Subcutaneous abdominal adipose tissue (tissue), 5 donors: ENCODE measurements around the gene CTDNEP1.
A peak's percentile ranks its signal among the peaks of the same experiment; 100 is the strongest.

Experiments used
- H3K27ac ChIP-seq: one replicate; pipeline ENCODE4 v1.7.0; 2013; ENCODE audit warnings: low read depth, mild to moderate bottlenecking, inconsistent platforms, low read length, moderate library complexity
- H3K27me3 ChIP-seq, 5 donors: one replicate each; pipeline ENCODE4 v1.7.0; 2013; ENCODE audit warnings: low read length in 5 of 5, inconsistent platforms in 1 of 5; ENCODE audit not compliant: control insufficient read depth in 5 of 5, insufficient read depth in 4 of 5
- H3K36me3 ChIP-seq, 5 donors: one replicate each; pipeline ENCODE4 v1.7.0; 2013; ENCODE audit warnings: low read length in 5 of 5; ENCODE audit not compliant: control insufficient read depth in 5 of 5, insufficient read depth in 5 of 5
- H3K4me1 ChIP-seq, 5 donors: one replicate each; pipeline ENCODE4 v1.7.0; 2013; ENCODE audit warnings: low read length in 5 of 5, mild to moderate bottlenecking in 3 of 5, moderate library complexity in 1 of 5; ENCODE audit not compliant: control insufficient read depth in 5 of 5, insufficient read depth in 5 of 5
- H3K4me3 ChIP-seq, 5 donors: one replicate each; pipeline ENCODE4 v1.7.0; 2013; ENCODE audit warnings: low read length in 5 of 5, low read depth in 1 of 5
- H3K9ac ChIP-seq, 5 donors: one replicate each; pipeline ENCODE4 v1.7.0; 2013; ENCODE audit warnings: low read length in 5 of 5, mild to moderate bottlenecking in 4 of 5, moderate library complexity in 3 of 5
- H3K9me3 ChIP-seq, 5 donors: one replicate each; pipeline ENCODE4 v1.7.0; 2013; ENCODE audit warnings: low read length in 5 of 5; ENCODE audit not compliant: control insufficient read depth in 5 of 5
- donor health status: healthy.
- donor health status: healthy.
- donor health status: healthy.
- donor health status: healthy.
- donor health status: healthy.

The CTDNEP1 gene

GRCh38 chr17:7260651-7261378 lies 9.3 kb upstream of the CTDNEP1 start:
- peak overlapping the region; percentile 41 for H3K27ac ChIP-seq
- peak overlapping the region in 4 of 5 donors; percentile 43 to 67 (median 58) for H3K9ac ChIP-seq
- H3K36me3 ChIP-seq: peaks cover 0 to 38% (median 28%) of the 10 kb centered on the region in 5 donors
- peaks cover 0 to 47% (median 41%) of the 10 kb centered on the region in 5 donors for H3K4me1 ChIP-seq
- no peaks in the 10 kb centered on the region for H3K9me3 ChIP-seq
- peaks cover 0 to 22% (median 14%) of the 10 kb centered on the region in 5 donors for H3K27me3 ChIP-seq
- peak overlapping the region; percentile 19 to 68 (median 61) for H3K4me3 ChIP-seq

- Histone ChIP-seq H3K9me3 (no peaks in the 10 kb centered on the region), H3K9ac (peak overlapping the region in 1 of 5 donors; percentile 1), H3K27me3 (peaks cover 0 to 22% (median 14%) of the 10 kb centered on the region in 5 donors), H3K36me3 (peaks cover 0 to 43% (median 30%) of the 10 kb centered on the region in 5 donors), H3K27ac (peak overlapping the region; percentile 41), H3K4me1 (peaks cover 0 to 47% (median 41%) of the 10 kb centered on the region in 5 donors), H3K4me3 (no peak overlapping the region)
These were observed 8.6 kb upstream of the CTDNEP1 start for GRCh38 chr17:7260151-7260550.

GRCh38 chr17:7259555-7259889 lies 8.0 kb upstream of the CTDNEP1 start:
- H3K27ac ChIP-seq: peak overlapping the region; percentile 59
- H3K36me3 ChIP-seq: peaks cover 3 to 50% (median 36%) of the 10 kb centered on the region in 5 donors
- peaks cover 0 to 22% (median 14%) of the 10 kb centered on the region in 5 donors for H3K27me3 ChIP-seq
- H3K9ac ChIP-seq: no peak overlapping the region
- peaks cover 0 to 47% (median 41%) of the 10 kb centered on the region in 5 donors for H3K4me1 ChIP-seq
- H3K9me3 ChIP-seq: no peaks in the 10 kb centered on the region
- no peak overlapping the region for H3K4me3 ChIP-seq

GRCh38 chr17:7258731-7259554 lies 7.4 kb upstream of the CTDNEP1 start:
- peak overlapping the region in 1 of 5 donors; percentile 4 for H3K9ac ChIP-seq
- peak overlapping the region; percentile 59 for H3K27ac ChIP-seq
- peaks cover 8 to 55% (median 42%) of the 10 kb centered on the region in 5 donors for H3K36me3 ChIP-seq

GRCh38 chr17:7256766-7257456 lies 5.4 kb upstream of the CTDNEP1 start:
- peaks cover 0 to 5% (median 0%) of the 10 kb centered on the region in 5 donors for H3K27me3 ChIP-seq
- peaks cover 2 to 42% (median 40%) of the 10 kb centered on the region in 5 donors for H3K4me1 ChIP-seq
- H3K9me3 ChIP-seq: no peaks in the 10 kb centered on the region
- H3K4me3 ChIP-seq: no peak overlapping the region
- no peak overlapping the region for H3K9ac ChIP-seq
- peaks cover 8 to 56% (median 42%) of the 10 kb centered on the region in 5 donors for H3K36me3 ChIP-seq
- H3K27ac ChIP-seq: no peak overlapping the region

More at GRCh38 chr17:7258731-7259554, 7.4 kb upstream of the CTDNEP1 start:
- no peaks in the 10 kb centered on the region for H3K9me3 ChIP-seq
- H3K4me3 ChIP-seq: no peak overlapping the region
- H3K27me3 ChIP-seq: peaks cover 0 to 22% (median 14%) of the 10 kb centered on the region in 5 donors
- peaks cover 0 to 47% (median 41%) of the 10 kb centered on the region in 5 donors for H3K4me1 ChIP-seq

- H3K4me1 ChIP-seq: peaks cover 13 to 37% (median 35%) of the 10 kb centered on the region in 5 donors
- no peaks in the 10 kb centered on the region for H3K27me3 ChIP-seq
- peaks cover 8 to 54% (median 42%) of the 10 kb centered on the region in 5 donors for H3K36me3 ChIP-seq
- H3K9ac ChIP-seq: no peak overlapping the region
- no peak overlapping the region for H3K4me3 ChIP-seq
- H3K9me3 ChIP-seq: no peaks in the 10 kb centered on the region
- H3K27ac ChIP-seq: no peak overlapping the region
These were observed 3.0 kb upstream of the CTDNEP1 start for GRCh38 chr17:7254511-7254910.

GRCh38 chr17:7253082-7253481 lies 1.5 kb upstream of the CTDNEP1 start:
- Histone ChIP-seq H3K9ac (peak overlapping the region in 4 of 5 donors; percentile 88 to 99 (median 94)), H3K9me3 (no peaks in the 10 kb centered on the region), H3K4me3 (peak overlapping the region; percentile 83 to 95 (median 88)), H3K4me1 (peaks cover 13 to 39% (median 37%) of the 10 kb centered on the region in 5 donors), H3K36me3 (peaks cover 8 to 40% (median 30%) of the 10 kb centered on the region in 5 donors), H3K27ac (peak overlapping the region; percentile 100), H3K27me3 (no peaks in the 10 kb centered on the region)

GRCh38 chr17:7252176-7253043 lies 876 bp upstream of the CTDNEP1 start, which contains the start of gene ELP5:
TSS of gene ELP5 (plus strand) at chr17:7252215. CDS start at chr17:7252551, 336 bp downstream.
- H3K36me3 ChIP-seq: peaks cover 8 to 33% (median 26%) of the 10 kb centered on the region in 5 donors
- peak within 1 kb of the TSS; percentile 87 to 99 (median 92) for H3K9ac ChIP-seq
- H3K4me3 ChIP-seq: peak within 1 kb of the TSS; percentile 83 to 95 (median 88)
- H3K9me3 ChIP-seq: no peaks in the 10 kb centered on the region
- peaks cover 13 to 39% (median 37%) of the 10 kb centered on the region in 5 donors for H3K4me1 ChIP-seq
- peak within 1 kb of the TSS; percentile 100 for H3K27ac ChIP-seq
- no peaks in the 10 kb centered on the region for H3K27me3 ChIP-seq
